Smooth muscle cell of the brain vasculature (primary cell): ENCODE measurements around the gene MTUS2.

Source experiments
- DNase-seq: peaks from one replicate; pipeline ENCODE4 v3.0.0-alpha.2; 2012; ENCODE audit warnings: low read depth, low spot score

Gene MTUS2

GRCh38 chr13:29024783-29025182 lies 204.6 kb downstream of the MTUS2 start:
- DNase-seq, result no peak

- DNase-seq, result no peak
These were observed 208.7 kb downstream of the MTUS2 start for GRCh38 chr13:29028868-29029267.

DNA sequence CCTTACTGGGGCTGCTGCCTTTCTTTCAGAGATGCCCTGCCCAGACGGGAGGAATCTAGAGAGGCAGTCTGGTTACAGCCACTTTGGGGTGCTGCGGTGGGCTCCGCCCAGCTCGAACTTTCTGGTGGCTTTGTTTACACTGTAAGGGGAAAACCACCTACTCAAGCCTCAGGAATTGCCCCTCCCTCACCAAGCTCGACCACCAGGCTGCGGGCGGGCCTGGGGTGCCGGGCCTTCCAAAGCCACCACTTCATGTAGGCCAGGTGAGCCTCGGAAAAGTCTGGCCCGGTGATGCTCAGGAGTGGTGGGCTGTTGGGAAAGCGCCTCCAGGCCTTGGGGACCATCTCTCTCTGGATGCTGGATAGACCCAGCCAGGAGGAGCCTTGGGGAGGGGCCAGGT lies 218.6 kb downstream of the MTUS2 start:
- DNase-seq, result no peak

- no peak for DNase-seq
These were observed 219.1 kb downstream of the MTUS2 start for GRCh38 chr13:29039212-29039611.

DNA sequence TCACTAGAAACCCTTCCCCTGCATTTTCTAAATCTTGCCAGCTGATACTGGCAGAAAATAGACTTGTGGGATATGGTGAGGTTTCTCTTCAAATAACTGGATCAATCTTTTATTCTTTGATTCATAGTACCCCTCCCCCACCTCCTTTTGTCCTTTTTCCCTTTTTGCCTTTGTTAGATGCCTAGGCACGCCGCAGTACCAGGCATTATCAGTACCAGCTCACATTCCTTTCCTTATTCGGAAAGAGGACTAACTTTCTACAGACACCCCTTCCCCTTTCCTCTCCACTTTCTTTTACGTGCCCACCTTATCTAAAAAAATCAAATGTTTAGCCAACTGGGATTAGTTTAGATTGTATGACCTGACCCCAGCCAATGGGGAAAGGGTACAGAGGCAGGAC lies 226.4 kb downstream of the MTUS2 start:
- no peak for DNase-seq

GRCh38 chr13:29049524-29049923 lies 229.4 kb downstream of the MTUS2 start:
- no peak for DNase-seq

DNA sequence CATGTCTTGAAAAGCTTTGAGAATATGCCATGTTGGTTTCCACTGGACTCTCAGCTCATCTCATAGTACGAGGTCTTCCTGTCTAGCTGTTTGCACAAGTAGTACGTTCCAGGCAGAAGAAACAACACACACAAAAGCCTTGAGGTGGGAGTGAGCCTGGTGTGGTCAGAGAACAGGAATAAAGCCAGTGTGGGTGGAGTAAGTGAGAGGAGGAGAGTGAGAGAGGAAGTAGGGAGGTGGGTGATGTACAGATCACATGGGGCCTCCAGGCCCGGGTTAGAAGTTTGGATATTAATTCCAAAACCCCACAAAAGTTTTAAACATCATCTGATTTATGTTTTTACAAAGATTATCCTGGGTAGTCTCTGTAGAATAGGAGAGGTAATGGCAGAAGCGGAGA lies 230.6 kb downstream of the MTUS2 start:
- DNase-seq, result no peak

GRCh38 chr13:29059800-29060199 lies 239.7 kb downstream of the MTUS2 start:
- DNase-seq, result no peak

DNA sequence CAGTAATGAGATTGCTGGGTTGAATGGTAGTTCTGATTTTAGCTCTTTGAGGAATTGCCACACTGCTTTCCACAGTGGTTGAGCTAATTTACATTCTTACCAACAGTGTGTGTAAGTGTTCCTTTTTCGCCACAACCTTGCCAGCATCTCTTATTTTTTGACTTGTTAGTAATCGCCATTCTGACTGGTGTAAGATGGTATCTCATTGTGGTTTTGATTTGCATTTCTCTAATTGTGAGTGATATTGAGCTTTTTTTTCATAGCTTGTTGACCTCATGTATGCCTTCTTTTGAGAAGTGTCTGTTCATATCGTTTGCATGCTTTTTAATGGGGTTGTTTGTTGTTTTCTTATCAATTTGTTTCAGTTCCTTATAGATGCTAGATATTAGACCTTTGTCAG lies 245.0 kb downstream of the MTUS2 start:
- DNase-seq, result no peak

GRCh38 chr13:29067306-29067945 lies 247.3 kb downstream of the MTUS2 start:
- no peak for DNase-seq

- no peak for DNase-seq
These were observed 253.6 kb downstream of the MTUS2 start for GRCh38 chr13:29073755-29074154.

GRCh38 chr13:29077051-29077813 lies 257.1 kb downstream of the MTUS2 start:
- no peak for DNase-seq

DNA sequence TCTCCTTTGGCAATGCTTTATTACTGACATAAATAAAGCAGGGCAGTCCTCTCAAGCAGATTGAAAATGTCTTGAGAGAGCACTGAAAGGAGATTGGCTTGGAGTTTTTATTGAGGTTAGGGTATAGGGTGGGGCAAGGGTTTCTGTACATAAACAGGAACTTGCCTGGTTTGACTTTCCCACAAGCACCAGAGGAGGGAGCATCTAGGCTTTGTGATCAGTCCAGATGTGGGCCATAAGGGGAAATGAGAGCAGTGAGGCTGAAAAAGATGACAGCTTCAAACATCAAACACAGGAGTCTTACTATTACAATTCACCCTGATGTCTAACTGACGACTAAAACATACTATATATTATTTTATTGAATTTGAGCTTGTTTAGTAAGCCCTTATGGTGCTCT lies 260.9 kb downstream of the MTUS2 start:
- no peak for DNase-seq

DNA sequence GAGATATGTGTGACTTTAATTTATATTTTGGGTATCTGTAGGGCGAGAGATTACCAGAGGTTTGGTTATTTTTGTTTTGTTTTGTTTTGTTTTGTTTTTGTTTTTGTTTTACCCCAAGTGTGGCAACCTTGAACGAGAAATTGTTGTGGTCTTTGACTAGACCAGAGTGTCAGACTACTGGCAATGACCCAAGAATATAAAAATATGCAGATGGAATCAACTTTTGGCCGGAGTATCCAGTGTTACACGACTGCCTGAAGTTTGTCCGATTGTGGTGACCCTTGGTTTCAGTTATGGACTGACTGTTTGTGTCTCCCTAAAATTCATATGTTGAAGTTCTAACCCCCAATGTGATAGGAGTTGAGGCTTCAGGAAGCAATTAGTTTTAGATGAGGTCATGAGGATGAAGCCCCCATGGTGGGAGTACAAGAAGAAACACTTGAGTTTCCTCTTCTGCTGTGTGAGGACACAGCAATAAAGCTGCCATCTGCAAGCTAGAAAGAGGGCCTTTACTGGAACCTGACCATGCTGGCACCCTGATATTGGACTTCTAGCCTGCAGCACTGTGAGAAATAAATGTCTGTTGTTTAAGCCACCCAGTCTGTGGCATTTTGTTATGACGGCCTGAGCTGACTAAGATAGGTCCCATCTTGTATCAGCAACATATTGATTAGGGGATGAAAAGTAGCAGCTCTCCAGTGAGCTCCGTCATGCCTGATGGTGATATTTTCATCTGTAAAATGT lies 261.7 kb downstream of the MTUS2 start:
- no peak for DNase-seq

DNA sequence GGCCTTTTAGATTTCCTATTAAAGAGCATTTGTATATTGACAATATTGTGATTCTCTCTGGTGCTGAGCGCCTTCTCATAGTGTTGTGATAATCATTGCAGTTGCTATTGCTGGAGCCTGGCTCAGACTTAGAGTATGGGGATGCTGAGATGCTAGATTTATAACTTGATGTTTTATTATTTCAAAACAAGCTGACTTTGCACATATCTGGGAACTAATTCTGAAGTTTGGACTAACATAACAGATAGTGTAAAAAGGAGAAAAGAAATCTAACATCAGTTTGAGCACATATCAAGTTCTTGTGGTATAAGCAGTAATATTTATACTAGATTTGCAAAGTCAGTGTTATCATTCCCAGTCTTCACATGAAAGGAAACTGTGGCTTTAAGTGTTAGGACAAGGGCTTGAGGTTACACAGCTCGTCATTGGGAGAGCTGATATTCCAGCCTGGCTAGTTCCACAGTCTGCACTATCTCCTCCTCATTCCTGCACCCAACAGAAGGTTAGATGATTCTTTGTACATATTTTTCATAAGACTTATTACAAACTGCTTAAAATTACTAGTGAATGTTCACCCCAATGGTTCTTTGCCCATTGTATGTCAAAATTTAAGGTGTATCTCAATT lies 279.8 kb downstream of the MTUS2 start:
- no peak for DNase-seq

DNA sequence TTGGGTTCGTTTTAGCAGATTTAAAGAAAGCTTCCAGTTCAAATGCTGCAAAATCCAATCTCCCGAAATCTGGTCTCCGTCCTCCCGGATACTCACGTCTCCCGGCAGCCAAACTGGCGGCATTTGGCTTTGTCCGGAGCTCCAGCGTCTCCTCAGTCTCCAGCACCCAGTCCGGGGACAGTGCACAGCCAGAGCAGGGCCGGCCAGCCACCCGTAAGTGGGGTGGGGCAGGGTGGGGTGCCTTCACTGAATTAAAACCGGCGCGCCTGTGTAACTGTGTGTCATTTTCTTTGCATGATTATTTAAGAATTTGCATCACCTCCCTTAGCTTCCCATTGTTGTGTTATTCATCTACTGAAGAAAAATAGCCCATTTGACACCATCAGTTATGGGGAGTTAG lies 280.6 kb downstream of the MTUS2 start:
- no peak for DNase-seq

DNA sequence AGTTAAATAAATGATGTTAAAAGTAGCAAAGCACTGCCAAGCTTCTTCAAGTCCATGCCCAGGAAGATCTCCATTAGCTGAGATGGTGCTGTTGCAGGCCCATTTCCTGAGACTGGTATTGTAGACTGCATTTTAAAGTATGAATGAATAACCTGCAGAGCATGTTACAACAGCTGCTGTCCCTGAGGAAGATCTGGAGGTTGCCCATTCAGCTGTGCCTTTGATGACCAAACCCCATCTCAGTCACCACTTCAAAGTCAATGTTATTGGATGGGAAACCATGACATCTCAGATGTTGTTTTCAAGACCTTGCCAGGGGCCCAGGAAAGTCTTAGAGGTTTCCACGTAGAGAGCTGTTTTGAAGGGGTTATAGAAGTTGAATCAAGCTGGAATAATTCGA lies 281.3 kb downstream of the MTUS2 start:
- DNase-seq, result no peak

GRCh38 chr13:29101905-29102304 lies 281.8 kb downstream of the MTUS2 start:
- no peak for DNase-seq

- no peak for DNase-seq
These were observed 283.1 kb downstream of the MTUS2 start for GRCh38 chr13:29103065-29103800.

DNA sequence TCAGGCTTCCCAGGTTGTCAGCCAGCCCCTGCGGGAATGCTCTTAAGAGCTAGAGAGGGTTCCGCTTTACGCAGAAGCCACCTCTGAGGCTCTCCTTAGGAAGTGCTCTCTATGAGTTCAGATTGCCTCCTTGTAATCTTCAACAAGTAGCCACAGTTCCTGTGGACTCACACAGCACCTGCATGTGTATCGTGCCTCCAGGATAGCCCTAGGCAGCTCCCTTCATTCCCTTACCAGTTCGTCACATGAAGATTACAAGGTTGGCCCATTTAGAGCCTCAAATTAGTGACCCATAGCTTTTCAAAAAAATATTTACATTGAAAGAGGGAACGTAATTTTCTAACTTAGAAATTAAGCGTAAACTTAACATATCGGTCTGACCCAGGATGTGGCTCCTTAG lies 284.3 kb downstream of the MTUS2 start:
- no peak for DNase-seq

DNA sequence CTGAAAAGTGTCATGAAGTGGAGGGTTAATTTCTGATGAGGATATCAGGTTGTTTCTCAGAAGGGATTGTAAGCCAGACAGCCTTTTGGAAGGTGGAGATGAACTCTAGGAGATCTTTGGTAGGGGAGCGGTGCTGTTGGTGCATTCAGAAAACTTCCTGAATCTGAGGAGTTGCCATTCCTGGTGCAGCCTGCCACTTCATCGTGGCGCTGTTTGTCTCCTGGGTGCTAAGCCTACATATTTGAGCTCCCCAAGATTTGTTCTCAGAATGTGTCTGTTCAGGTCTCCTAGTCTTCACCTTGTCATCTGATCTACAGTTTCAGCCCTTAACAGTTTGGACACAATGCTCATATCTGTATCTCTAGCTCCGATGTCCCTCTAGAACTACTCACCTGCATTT lies 285.6 kb downstream of the MTUS2 start:
- DNase-seq, result no peak

DNA sequence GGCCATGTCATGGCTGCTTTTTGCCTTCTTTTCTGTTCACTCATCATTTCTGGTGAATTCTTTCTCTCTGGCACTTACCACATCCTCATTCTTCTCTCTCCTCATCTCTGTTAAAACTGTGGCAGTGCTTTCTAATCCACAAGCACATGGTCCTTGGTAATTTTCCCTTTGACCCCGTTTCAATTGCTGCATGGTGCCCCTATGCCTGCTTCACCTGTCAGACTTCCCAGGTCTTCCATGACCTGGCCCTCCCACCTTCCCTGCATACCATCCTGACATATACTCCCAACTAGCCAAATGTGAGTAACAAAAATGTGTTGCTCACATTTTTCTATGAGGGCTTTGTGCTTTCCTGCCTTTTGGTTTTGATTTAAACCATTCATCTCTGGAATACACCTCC lies 286.5 kb downstream of the MTUS2 start:
- DNase-seq, result no peak
